Right lobe of liver (tissue), 4 donors: Measurements from ENCODE around the gene BPGM.

Experiments
- POLR2A ChIP-seq: fragments of 450-650 bp; IDR thresholded peaks from one replicate; pipeline ENCODE4 v1.6.1; 2017; ENCODE audit warnings: antibody characterized with exemption, mild to moderate bottlenecking
- TF ChIP-seq, protein P1 (sequence below), 4 donors: fragments of 200-600 bp in 3 of 4; fragments of 450-650 bp in 1 of 4; IDR thresholded peaks; one replicate each; pipeline versions ENCODE4 v1.5.1 to v1.8.0; 2016 to 2022; ENCODE audit warnings: antibody characterized with exemption in 4 of 4, mild to moderate bottlenecking in 2 of 4
- donor health status: DM: no; HTN: no; CAD: no.
- donor health status: DM: no; HTN: no; CAD: no.
- donor health status: DM: no; HTN: yes; CAD: no.

DNA sequence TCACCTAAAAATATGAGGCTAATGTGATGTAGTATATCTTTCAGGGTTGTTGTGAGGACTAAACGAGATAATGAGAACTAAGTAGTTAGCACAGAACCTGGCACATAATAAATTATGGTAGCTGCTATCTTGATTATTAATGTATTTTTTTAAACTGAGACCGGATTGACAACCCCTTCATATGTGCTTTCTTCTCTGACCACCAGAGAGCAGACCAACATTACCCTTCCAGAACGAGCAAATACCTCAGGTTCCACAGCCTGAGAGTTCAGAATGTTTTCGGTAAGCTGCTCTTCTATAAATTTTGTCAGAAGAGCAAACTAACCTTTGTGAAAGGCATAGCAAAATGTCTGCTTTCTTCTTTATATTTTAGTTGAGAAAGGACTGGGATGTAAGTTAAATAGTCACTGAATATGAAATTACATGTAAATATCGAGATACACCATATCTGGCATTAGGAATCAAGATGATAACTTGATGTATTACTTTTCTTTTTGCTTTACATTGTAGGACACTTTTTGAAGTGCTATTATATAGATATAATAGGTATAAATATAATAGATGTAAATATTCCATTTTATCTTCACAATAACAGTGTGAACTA lies 13.6 kb upstream of the BPGM start:
- TF ChIP-seq, protein P1, sequence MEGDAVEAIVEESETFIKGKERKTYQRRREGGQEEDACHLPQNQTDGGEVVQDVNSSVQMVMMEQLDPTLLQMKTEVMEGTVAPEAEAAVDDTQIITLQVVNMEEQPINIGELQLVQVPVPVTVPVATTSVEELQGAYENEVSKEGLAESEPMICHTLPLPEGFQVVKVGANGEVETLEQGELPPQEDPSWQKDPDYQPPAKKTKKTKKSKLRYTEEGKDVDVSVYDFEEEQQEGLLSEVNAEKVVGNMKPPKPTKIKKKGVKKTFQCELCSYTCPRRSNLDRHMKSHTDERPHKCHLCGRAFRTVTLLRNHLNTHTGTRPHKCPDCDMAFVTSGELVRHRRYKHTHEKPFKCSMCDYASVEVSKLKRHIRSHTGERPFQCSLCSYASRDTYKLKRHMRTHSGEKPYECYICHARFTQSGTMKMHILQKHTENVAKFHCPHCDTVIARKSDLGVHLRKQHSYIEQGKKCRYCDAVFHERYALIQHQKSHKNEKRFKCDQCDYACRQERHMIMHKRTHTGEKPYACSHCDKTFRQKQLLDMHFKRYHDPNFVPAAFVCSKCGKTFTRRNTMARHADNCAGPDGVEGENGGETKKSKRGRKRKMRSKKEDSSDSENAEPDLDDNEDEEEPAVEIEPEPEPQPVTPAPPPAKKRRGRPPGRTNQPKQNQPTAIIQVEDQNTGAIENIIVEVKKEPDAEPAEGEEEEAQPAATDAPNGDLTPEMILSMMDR (IDR thresholded peaks at IDR 0.05) = peak; percentile 47 to 59 (median 55)
- no peak for TF ChIP-seq POLR2A
